OCI-LY7 (cell line): ENCODE measurements around the gene EPAS1. TPM values are rescaled to one million over a fixed set of nuclear protein-coding genes. Genes with fewer than 3 reads are reported as not detected.

Source experiments
- BruUV-seq: library from RNA; stranded (reverse); fragments of 400-500 nt; replicated peaks from 2 replicates; lab custom pipeline; 2021; lab: Mats Ljungman, UMichigan
- CTCF ChIA-PET: fragments of 300-600 bp; sonication (Branson Sonifier 250); formaldehyde crosslinking; loops from one replicate; lab custom pipeline; 2022; ENCODE audit warnings: antibody characterized with exemption; ENCODE audit not compliant: unreplicated experiment; lab: Charles Lee
- POLR2A ChIA-PET: fragments of 300-600 bp; sonication (Branson Sonifier 250); formaldehyde crosslinking; loops from one replicate; lab custom pipeline; 2022; ENCODE audit warnings: antibody characterized with exemption; lab: Charles Lee
- DNase-seq: peaks from one replicate; pipeline ENCODE4 v3.0.0-alpha.2; 2015; ENCODE audit warnings: low spot score
- H2AFZ ChIP-seq: fragments of 200-600 bp; sonication (generic), shearing (Covaris generic); 2 replicates; pipeline ENCODE4 v1.6.1; 2014; ENCODE audit warnings: mild to moderate bottlenecking, antibody characterized with exemption, low read length, moderate library complexity
- H3K27ac ChIP-seq: fragments of 200-600 bp; sonication (generic); 2 replicates; pipeline ENCODE4 v1.5.1; 2014; ENCODE audit warnings: mixed run types, low read depth, mild to moderate bottlenecking, moderate library complexity, low read length, inconsistent platforms; ENCODE audit not compliant: poor library complexity, severe bottlenecking
- H3K36me3 ChIP-seq: fragments of 200-600 bp; sonication (generic); 2 replicates; pipeline ENCODE4 v1.6.1; 2014; ENCODE audit warnings: mild to moderate bottlenecking, antibody characterized with exemption, low read length, moderate library complexity, mixed read lengths; ENCODE audit not compliant: insufficient read depth
- H3K4me1 ChIP-seq: fragments of 200-600 bp; sonication (generic); 2 replicates; pipeline ENCODE4 v1.5.1; 2014; ENCODE audit warnings: mild to moderate bottlenecking, low read length; ENCODE audit not compliant: insufficient read depth, poor library complexity, severe bottlenecking
- H3K4me2 ChIP-seq: fragments of 200-600 bp; sonication (generic); 2 replicates; pipeline ENCODE4 v1.6.1; 2014; ENCODE audit warnings: mild to moderate bottlenecking, low read length
- H3K4me3 ChIP-seq: fragments of 200-600 bp; sonication (generic); 2 replicates; pipeline ENCODE4 v1.5.1; 2014; ENCODE audit warnings: mild to moderate bottlenecking, low read depth, low read length; ENCODE audit not compliant: poor library complexity, severe bottlenecking
- H3K79me2 ChIP-seq: fragments of 200-600 bp; sonication (generic); 2 replicates; pipeline ENCODE4 v1.6.1; 2016; ENCODE audit warnings: low read depth, mild to moderate bottlenecking, low read length, moderate library complexity, mixed read lengths; ENCODE audit not compliant: insufficient read depth
- H3K9me2 ChIP-seq: fragments of 200-600 bp; sonication (generic); 2 replicates; pipeline ENCODE4 v1.6.1; 2016; ENCODE audit warnings: mild to moderate bottlenecking, low read length, mixed read lengths; ENCODE audit not compliant: insufficient read depth
- H3K9me3 ChIP-seq: fragments of 200-600 bp; sonication (generic); 2 replicates; pipeline ENCODE4 v1.6.1; 2014; ENCODE audit warnings: mild to moderate bottlenecking, mixed run types, low read length, mixed read lengths
- H4K20me1 ChIP-seq: fragments of 200-600 bp; sonication (generic); 2 replicates; pipeline ENCODE4 v1.6.1; 2014; ENCODE audit warnings: mild to moderate bottlenecking, antibody characterized with exemption, low read length, moderate library complexity, mixed read lengths; ENCODE audit not compliant: insufficient read depth
- EZH2phosphoT487 ChIP-seq: fragments of 200-600 bp; sonication (generic); IDR thresholded peaks from 2 replicates; pipeline ENCODE4 v1.6.1; 2018; ENCODE audit warnings: low read depth, borderline replicate concordance, mild to moderate bottlenecking, mixed run types, antibody characterized with exemption, low read length, moderate library complexity, mixed read lengths
- intact Hi-C: fragments of 100-400 bp; cut with micrococcal nuclease; formaldehyde crosslinking; loops from one replicate; pipeline ENCODE4 v1.10.0; 2022; ENCODE audit not compliant: unreplicated experiment
- total RNA-seq, 2 experiments: library from RNA; depleted of rRNA in 1 of 2; stranded (reverse); fragments of >200 nt in 1 of 2; shearing (Covaris generic) in 1 of 2; gene quantifications; 2 replicates each; pipeline ENCODE4 v1.2.3, GENCODE V29; 2014 to 2022
- TF ChIP-seq, protein P1 (sequence below): fragments of 200-600 bp; sonication (generic); conservative IDR thresholded peaks from 2 replicates; pipeline ENCODE4 v1.5.1; 2014; ENCODE audit warnings: mild to moderate bottlenecking, antibody characterized with exemption, low read length, moderate library complexity, mixed read lengths

Gene EPAS1
- total RNA-seq, 2 experiments from 2014 or later, result 0.74 TPM; not detected in 1

DNA sequence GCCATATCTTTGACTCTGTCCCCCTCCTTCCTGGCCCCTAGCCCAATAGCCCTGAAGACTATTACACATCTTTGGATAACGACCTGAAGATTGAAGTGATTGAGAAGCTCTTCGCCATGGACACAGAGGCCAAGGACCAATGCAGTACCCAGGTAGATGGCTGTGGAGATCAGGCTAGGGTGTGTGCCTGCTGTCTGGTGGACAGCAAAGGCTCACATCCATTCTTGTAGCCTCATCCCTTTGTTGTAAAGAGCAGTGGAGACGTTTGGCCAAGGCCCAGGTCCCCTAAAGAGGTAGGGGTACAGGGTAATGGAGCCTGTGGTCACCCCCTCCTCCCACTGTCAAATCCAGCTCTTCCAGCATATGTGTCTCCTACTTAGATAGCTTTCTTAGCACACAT, 81.4 kb downstream of the EPAS1 start:
- POLR2A ChIA-PET, result no interaction called here
- no peak for DNase-seq
- Histone ChIP-seq H3K36me3 (no peaks in the 10 kb centered on the region), H3K4me1 (no peaks in the 10 kb centered on the region), H3K27ac (no peak overlapping the region), H3K4me3 (no peak overlapping the region), H3K79me2 (no peaks in the 10 kb centered on the region), H3K4me2 (no peak overlapping the region), H3K9me2 (no peaks in the 10 kb centered on the region), H4K20me1 (no peaks in the 10 kb centered on the region), H3K9me3 (no peaks in the 10 kb centered on the region), H2AFZ (no peak overlapping the region)
- intact Hi-C loops, result no loop called here
- BruUV-seq, result no TSS peak
- no peak for TF ChIP-seq EZH2phosphoT487
- TF ChIP-seq, protein P1, sequence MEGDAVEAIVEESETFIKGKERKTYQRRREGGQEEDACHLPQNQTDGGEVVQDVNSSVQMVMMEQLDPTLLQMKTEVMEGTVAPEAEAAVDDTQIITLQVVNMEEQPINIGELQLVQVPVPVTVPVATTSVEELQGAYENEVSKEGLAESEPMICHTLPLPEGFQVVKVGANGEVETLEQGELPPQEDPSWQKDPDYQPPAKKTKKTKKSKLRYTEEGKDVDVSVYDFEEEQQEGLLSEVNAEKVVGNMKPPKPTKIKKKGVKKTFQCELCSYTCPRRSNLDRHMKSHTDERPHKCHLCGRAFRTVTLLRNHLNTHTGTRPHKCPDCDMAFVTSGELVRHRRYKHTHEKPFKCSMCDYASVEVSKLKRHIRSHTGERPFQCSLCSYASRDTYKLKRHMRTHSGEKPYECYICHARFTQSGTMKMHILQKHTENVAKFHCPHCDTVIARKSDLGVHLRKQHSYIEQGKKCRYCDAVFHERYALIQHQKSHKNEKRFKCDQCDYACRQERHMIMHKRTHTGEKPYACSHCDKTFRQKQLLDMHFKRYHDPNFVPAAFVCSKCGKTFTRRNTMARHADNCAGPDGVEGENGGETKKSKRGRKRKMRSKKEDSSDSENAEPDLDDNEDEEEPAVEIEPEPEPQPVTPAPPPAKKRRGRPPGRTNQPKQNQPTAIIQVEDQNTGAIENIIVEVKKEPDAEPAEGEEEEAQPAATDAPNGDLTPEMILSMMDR, result no peak
- CTCF ChIA-PET, result no interaction called here

- Histone ChIP-seq H3K79me2 (no peaks in the 10 kb centered on the region), H2AFZ (no peak overlapping the region), H3K4me3 (no peak overlapping the region), H3K9me3 (no peaks in the 10 kb centered on the region), H4K20me1 (no peaks in the 10 kb centered on the region), H3K36me3 (no peaks in the 10 kb centered on the region), H3K9me2 (no peaks in the 10 kb centered on the region), H3K4me2 (no peak overlapping the region), H3K4me1 (no peaks in the 10 kb centered on the region), H3K27ac (no peak overlapping the region)
- intact Hi-C loops, result no loop called here
- no peak for TF ChIP-seq EZH2phosphoT487
- TF ChIP-seq, protein P1, result no peak
- POLR2A ChIA-PET, result no interaction called here
- DNase-seq, result no peak
- CTCF ChIA-PET, result no interaction called here
- BruUV-seq, result no TSS peak
Measured at GRCh38 chr2:46379213-46380037, 82.2 kb downstream of the EPAS1 start.
